HepG2 (cell line): Measurements from ENCODE around the gene UBE3A. TPM values are rescaled to one million over a fixed set of nuclear protein-coding genes. Genes with fewer than 3 reads are reported as not detected.
A peak's percentile ranks its signal among the peaks of the same experiment; 100 is the strongest.

Source experiments
- ATAC-seq: fragments of 200-7000 bp; cut with Tn5 transposase; 3 replicates; pipeline ENCODE4 v1.9.1; 2020; ENCODE audit warnings: mild to moderate bottlenecking, moderate library complexity
- BruUV-seq: library from RNA; stranded (reverse); fragments of 400-500 nt; replicated peaks from 2 replicates; lab custom pipeline; 2021; lab: Mats Ljungman, UMichigan
- CTCF ChIA-PET: fragments of 300-600 bp; formaldehyde crosslinking; extraction: SDS; loops from one replicate; lab custom pipeline; 2021; ENCODE audit warnings: low total read pairs, inconsistent platforms, low intra/inter-chr PET ratio; lab: Yijun Ruan, JAX
- POLR2A ChIA-PET: fragments of 350-600 bp; sonication (Branson Sonifier 250); formaldehyde crosslinking; loops from one replicate; lab custom pipeline; 2020; ENCODE audit warnings: antibody characterized with exemption, inconsistent platforms; lab: Yijun Ruan, JAX
- DNase-seq: peaks from one replicate; pipeline ENCODE4 v3.0.0-alpha.2; 2015; ENCODE audit warnings: low spot score
- FAIRE-seq: peaks from 3 replicates; lab custom pipeline; 2011; peaks lifted over from hg19 to GRCh38; lab: Jason Lieb, UNC
- H2AFZ ChIP-seq: one replicate; pipeline ENCODE4 v1.6.1; 2011; ENCODE audit warnings: low read length, inconsistent platforms
- H3K27ac ChIP-seq: fragments of 300-600 bp; 3 replicates; pipeline ENCODE4 v1.8.0; 2011; ENCODE audit warnings: mixed run types, mild to moderate bottlenecking, mixed read lengths, low read length, inconsistent platforms; ENCODE audit not compliant: insufficient read depth; ENCODE audit errors: extremely low read length
- H3K27me3 ChIP-seq, 2 experiments: fragments of 200-600 bp in 1 of 2; 2 replicates in 1 of 2; 3 replicates in 1 of 2; pipeline versions ENCODE4 v1.6.0 to v1.8.0; 2011; ENCODE audit warnings: low read length in 2 of 2, mild to moderate bottlenecking in 2 of 2, moderate library complexity in 2 of 2, inconsistent platforms in 1 of 2; ENCODE audit not compliant: insufficient read depth in 2 of 2, control insufficient read depth in 1 of 2
- H3K36me3 ChIP-seq, 2 experiments: fragments of 200-600 bp in 1 of 2; replicated peaks in 1 of 2; 2 replicates in 1 of 2; 3 replicates in 1 of 2; pipeline versions ENCODE4 v1.5.1 to v1.8.0; 2011; ENCODE audit warnings: low read length in 2 of 2, inconsistent platforms in 1 of 2; ENCODE audit not compliant: insufficient read depth in 2 of 2, control insufficient read depth in 1 of 2
- H3K4me1 ChIP-seq: 2 replicates; pipeline ENCODE4 v1.5.1; 2012; ENCODE audit warnings: low read length, inconsistent platforms; ENCODE audit not compliant: insufficient read depth
- H3K4me2 ChIP-seq: 2 replicates; pipeline ENCODE4 v1.6.0; 2011; ENCODE audit warnings: low read depth, low read length, inconsistent platforms
- H3K4me3 ChIP-seq, 3 experiments: fragments of 200-600 bp in 1 of 3; sonication (generic), shearing (Covaris generic) in 1 of 3; replicated peaks in 1 of 3; 2 replicates each; pipeline ENCODE4 v1.5.1; 2011 to 2016; ENCODE audit warnings: low read length in 3 of 3, inconsistent platforms in 2 of 3, low read depth in 2 of 3, mild to moderate bottlenecking in 2 of 3, control low read depth in 1 of 3, mixed read lengths in 1 of 3; ENCODE audit not compliant: insufficient read depth in 1 of 3
- H3K79me2 ChIP-seq: one replicate; pipeline ENCODE4 v1.6.1; 2011; ENCODE audit warnings: low read length, inconsistent platforms; ENCODE audit not compliant: insufficient read depth
- H3K9ac ChIP-seq: 2 replicates; pipeline ENCODE4 v1.6.0; 2011; ENCODE audit warnings: mild to moderate bottlenecking, low read depth, low read length, inconsistent platforms; ENCODE audit not compliant: insufficient read depth
- H3K9me3 ChIP-seq: 2 replicates; pipeline ENCODE4 v1.5.1; 2012; ENCODE audit warnings: mild to moderate bottlenecking, low read length
- H4K20me1 ChIP-seq: 2 replicates; pipeline ENCODE4 v1.6.0; 2011; ENCODE audit warnings: inconsistent platforms, mild to moderate bottlenecking, low read length, moderate library complexity; ENCODE audit not compliant: insufficient read depth
- AGO1 ChIP-seq: fragments of 200-400 bp; formaldehyde crosslinking; IDR thresholded peaks from 2 replicates; pipeline ENCODE4 v1.6.1; 2017; ENCODE audit warnings: mild to moderate bottlenecking, low read depth, low read length, moderate library complexity; ENCODE audit not compliant: poor library complexity, severe bottlenecking
- CBX1 ChIP-seq: IDR thresholded peaks from one replicate; pipeline ENCODE4 v1.6.1; 2016; ENCODE audit warnings: antibody characterized with exemption, low read depth
- CTCF ChIP-seq: sonication (generic); formaldehyde crosslinking; IDR thresholded peaks from 2 replicates; pipeline ENCODE4 v1.5.0; 2020; ENCODE audit warnings: mild to moderate bottlenecking, missing genetic modification reagents, moderate library complexity
- EHMT2 ChIP-seq: fragments of 200-600 bp; sonication (generic); IDR thresholded peaks from 2 replicates; pipeline ENCODE4 v1.7.0; 2017; ENCODE audit warnings: antibody characterized with exemption, low read depth, low read length, borderline replicate concordance
- GTF2F1 ChIP-seq: fragments of 150-350 bp; IDR thresholded peaks from 2 replicates; pipeline ENCODE4 v1.6.1; 2014; ENCODE audit warnings: low read length
- LRRFIP1 ChIP-seq: sonication (generic); formaldehyde crosslinking; conservative IDR thresholded peaks from 2 replicates; pipeline ENCODE4 v1.4.0; 2020; ENCODE audit warnings: missing genetic modification reagents
- RBM22 ChIP-seq: fragments of 200-400 bp; formaldehyde crosslinking; optimal IDR thresholded peaks from 2 replicates; pipeline ENCODE3; 2017; ENCODE audit warnings: mild to moderate bottlenecking, low read length, moderate library complexity
- SKI ChIP-seq: fragments of 450-650 bp; IDR thresholded peaks from one replicate; pipeline ENCODE4 v1.6.1; 2018; ENCODE audit warnings: mild to moderate bottlenecking; ENCODE audit not compliant: partially characterized antibody
- STAG1 ChIP-seq: sonication (generic); formaldehyde crosslinking; IDR thresholded peaks from 2 replicates; pipeline ENCODE4 v1.4.0; 2020; ENCODE audit warnings: missing genetic modification reagents
- WIZ ChIP-seq: sonication (generic); formaldehyde crosslinking; IDR thresholded peaks from 2 replicates; pipeline ENCODE4 v1.5.1; 2020; ENCODE audit warnings: mild to moderate bottlenecking, missing genetic modification reagents
- ZNF691 ChIP-seq: sonication (generic); formaldehyde crosslinking; IDR thresholded peaks from 2 replicates; pipeline ENCODE4 v1.4.0; 2020; ENCODE audit warnings: missing genetic modification reagents, low read depth, mild to moderate bottlenecking, borderline replicate concordance
- WGBS: methylation state at CpG from one replicate; pipeline ENCODE4 v1.1.6; 2017; ENCODE audit warnings: low lambda C conversion rate; 5-methylcytosine and 5-hydroxymethylcytosine counted together
- in situ Hi-C: cut with HindIII; loops from 2 replicates; pipeline ENCODE4 v1.10.0; 2017; ENCODE audit warnings: low pct_unique_long_range_greater_than_20kb; ENCODE audit not compliant: extremely low pct_ligation_motif_present
- intact Hi-C: fragments of 100-400 bp; cut with micrococcal nuclease; formaldehyde crosslinking; loops from one replicate; pipeline ENCODE4 v1.10.0; 2022; ENCODE audit not compliant: unreplicated experiment
- polyA plus RNA-seq, 8 experiments: library from polyadenylated mRNA; depleted of rRNA in 3 of 8; stranded (reverse) in 7 of 8; unstranded in 1 of 8; fragments of >200 nt; fragmentation: Illumina TruSeq in 4 of 8; extraction: Trizol in 4 of 8; gene quantifications; 2 replicates each; pipeline versions ENCODE4 v1.2.1 to v1.2.3, GENCODE V29; 2011 to 2016; ENCODE audit warnings: low read depth in 4 of 8, missing spikeins in 1 of 8, mixed read lengths in 1 of 8; ENCODE audit not compliant: insufficient read depth in 1 of 8
- total RNA-seq, 5 experiments: library from RNA; depleted of rRNA; stranded (reverse); fragments of >200 nt; fragmentation: Illumina TruSeq; extraction: Trizol; gene quantifications; 2 replicates each; pipeline ENCODE4 v1.2.3, GENCODE V29; 2016; ENCODE audit warnings: low read depth in 1 of 5

UBE3A gene
- total and polyA plus RNA-seq, 2 of the 13 experiments (the other 11 are each of a cell fraction or from before 2014, with no cell fraction given), result 17.3 to 80.5 TPM

DNA sequence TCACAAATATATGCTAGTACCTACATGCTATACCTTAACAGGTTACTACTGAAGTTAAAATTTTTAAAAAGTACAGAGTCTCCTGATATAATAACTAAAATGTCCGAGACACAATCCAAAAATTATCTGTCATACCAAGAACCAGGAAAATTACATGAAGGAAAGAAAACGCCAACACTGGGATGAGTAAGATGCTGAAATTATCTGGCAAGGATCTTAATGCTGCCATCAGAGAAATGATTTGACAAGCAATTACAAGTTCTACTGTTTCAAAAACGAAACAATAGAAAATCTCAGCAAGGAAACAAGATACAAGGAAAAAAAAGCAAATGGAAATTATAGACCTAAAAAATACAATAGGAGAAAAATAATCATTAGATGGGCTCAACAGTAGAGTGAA is 92.5 kb downstream of the UBE3A start (continued):
- TF ChIP-seq GTF2F1 (no peak), ZNF691 (no peak), WIZ (CRISPR knock-in tag) (no peak), CBX1 (no peak)
- TF ChIP-seq, all 625 proteins: peak for 0

- H3K36me3 ChIP-seq, result peaks cover 0 to 9% of the 10 kb centered on the region in 2 experiments; a peak in 3 of 5 replicates
- CTCF ChIA-PET, result no interaction called here
- H3K4me2 ChIP-seq, result no peak overlapping the region
- BruUV-seq, result no TSS peak
- no peak for TF ChIP-seq EHMT2
- TF ChIP-seq SKI, result no peak
- TF ChIP-seq LRRFIP1 (CRISPR knock-in tag), result no peak
- TF ChIP-seq AGO1, result no peak
- peak; percentile 30 for TF ChIP-seq RBM22
- TF ChIP-seq CTCF (CRISPR knock-in tag), result peak; percentile 46
- TF ChIP-seq STAG1 (CRISPR knock-in tag), result peak; percentile 36
- TF ChIP-seq, all 625 proteins: peak for 3
- H3K79me2 ChIP-seq, result no peaks in the 10 kb centered on the region
- intact Hi-C loops, result loop anchor here (5.0 kb wide), 1 partner anchor 91 kb away; the partner anchor contains the start of gene UBE3A
- FAIRE-seq (no peak), DNase-seq (peak; percentile 14), ATAC-seq (peak; percentile 92)
- in situ Hi-C loops, result no loop called here
- no peak overlapping the region for H2AFZ ChIP-seq
- WGBS, result 95% methylated on average over 3 of the region's 3 CpGs
- no peaks in the 10 kb centered on the region for H3K4me1 ChIP-seq
- no peak overlapping the region for H3K27ac ChIP-seq
- no peak overlapping the region for H3K9ac ChIP-seq
- H4K20me1 ChIP-seq, result no peaks in the 10 kb centered on the region
- no peaks in the 10 kb centered on the region for H3K27me3 ChIP-seq
- no peak overlapping the region for H3K4me3 ChIP-seq
- POLR2A ChIA-PET, result no interaction called here
- H3K9me3 ChIP-seq, result no peaks in the 10 kb centered on the region
These were observed 92.9 kb downstream of the UBE3A start for GRCh38 chr15:25345943-25346342.
